ENCODE data around the gene ZNF100.

Gene ZNF100

GRCh38 chr19:21698215-21698614 lies 69.2 kb downstream of the ZNF100 start:
- Histone ChIP-seq H3K14ac (ENCODE audit: low read length) (no peak overlapping the region), H2AFZ (ENCODE audit: low read length) (no peak overlapping the region), H4K91ac (ENCODE audit: low read depth, low read length, poor library complexity) (no peak overlapping the region), H2BK15ac (ENCODE audit: low read length) (no peak overlapping the region), H3K27ac (replicated peaks; ENCODE audit: low read length) (no peak overlapping the region), H3K23ac (ENCODE audit: low read depth, low read length, poor library complexity) (no peak overlapping the region), H3K27me3 (ENCODE audit: control insufficient read depth in 3 of 3, insufficient read depth in 3 of 3, low read depth in 1 of 3, low read length in 3 of 3) (no peaks in the 10 kb centered on the region), H3K79me1 (ENCODE audit: low read depth, low read length) (no peaks in the 10 kb centered on the region), H2AK5ac (ENCODE audit: low read depth, low read length) (no peak overlapping the region), H3K36me3 (replicated peaks in 1 of 2; ENCODE audit: control insufficient read depth in 2 of 2, insufficient read depth in 2 of 2, low read length in 2 of 2) (no peaks in the 10 kb centered on the region), H3K18ac (ENCODE audit: low read length) (no peak overlapping the region), H2BK12ac (ENCODE audit: low read length) (no peak overlapping the region), H3K9me3 (replicated peaks in 1 of 2; ENCODE audit: control insufficient read depth in 2 of 2, insufficient read depth in 1 of 2, low read depth in 1 of 2, low read length in 2 of 2) (no peaks in the 10 kb centered on the region), H3K4me1 (ENCODE audit: control insufficient read depth in 2 of 2, insufficient read depth in 1 of 2, low read depth in 1 of 2, low read length in 2 of 2) (peaks cover 0 to 1% of the 10 kb centered on the region in 2 donors), H4K8ac (ENCODE audit: low read depth, low read length) (no peak overlapping the region), H2BK120ac (ENCODE audit: low read depth, low read length) (no peak overlapping the region), H3K9ac (ENCODE audit: low read depth, low read length, poor library complexity) (no peak overlapping the region), H2BK5ac (ENCODE audit: low read length) (no peak overlapping the region), H3K4me2 (ENCODE audit: insufficient read depth, low read length, poor library complexity, severe bottlenecking) (no peak overlapping the region), H3K4ac (ENCODE audit: low read length) (no peak overlapping the region), H3K4me3 (ENCODE audit: low read length in 2 of 2) (no peak overlapping the region)
- DNase-seq (ENCODE audit: low spot score): peak; percentile 14
- no CpG with 5 or more reads among the region's 4 CpGs for WGBS, 2 donors (ENCODE audit: extremely low coverage in 2 of 2, insufficient read length in 2 of 2, insufficient replicate concordance in 1 of 2)

- no peaks in the 10 kb centered on the region for H3K27me3 ChIP-seq (ENCODE audit: control insufficient read depth in 3 of 3, insufficient read depth in 3 of 3, low read depth in 1 of 3, low read length in 3 of 3)
- H2AFZ ChIP-seq (ENCODE audit: low read length): no peak overlapping the region
- H3K4me2 ChIP-seq (ENCODE audit: insufficient read depth, low read length, poor library complexity, severe bottlenecking): no peak overlapping the region
- no peak overlapping the region for H2BK15ac ChIP-seq (ENCODE audit: low read length)
- H3K14ac ChIP-seq (ENCODE audit: low read length): no peak overlapping the region
- peaks cover 0 to 1% of the 10 kb centered on the region in 2 donors for H3K4me1 ChIP-seq (ENCODE audit: control insufficient read depth in 2 of 2, insufficient read depth in 1 of 2, low read depth in 1 of 2, low read length in 2 of 2)
- H2AK5ac ChIP-seq (ENCODE audit: low read depth, low read length): no peak overlapping the region
- H3K4ac ChIP-seq (ENCODE audit: low read length): no peak overlapping the region
- H3K36me3 ChIP-seq (replicated peaks in 1 of 2; ENCODE audit: control insufficient read depth in 2 of 2, insufficient read depth in 2 of 2, low read length in 2 of 2): no peaks in the 10 kb centered on the region
- H4K8ac ChIP-seq (ENCODE audit: low read depth, low read length): no peak overlapping the region
- no peaks in the 10 kb centered on the region for H3K79me1 ChIP-seq (ENCODE audit: low read depth, low read length)
- H2BK120ac ChIP-seq (ENCODE audit: low read depth, low read length): no peak overlapping the region
- H3K23ac ChIP-seq (ENCODE audit: low read depth, low read length, poor library complexity): no peak overlapping the region
- no peak for DNase-seq (ENCODE audit: low spot score)
- no peaks in the 10 kb centered on the region for H3K9me3 ChIP-seq (replicated peaks in 1 of 2; ENCODE audit: control insufficient read depth in 2 of 2, insufficient read depth in 1 of 2, low read depth in 1 of 2, low read length in 2 of 2)
- no peak overlapping the region for H3K4me3 ChIP-seq (ENCODE audit: low read length in 2 of 2)
- H3K27ac ChIP-seq (replicated peaks; ENCODE audit: low read length): no peak overlapping the region
- H2BK5ac ChIP-seq (ENCODE audit: low read length): no peak overlapping the region
- no peak overlapping the region for H3K9ac ChIP-seq (ENCODE audit: low read depth, low read length, poor library complexity)
- no peak overlapping the region for H2BK12ac ChIP-seq (ENCODE audit: low read length)
- H4K91ac ChIP-seq (ENCODE audit: low read depth, low read length, poor library complexity): no peak overlapping the region
- no peak overlapping the region for H3K18ac ChIP-seq (ENCODE audit: low read length)
- WGBS, 2 donors (ENCODE audit: extremely low coverage in 2 of 2, insufficient read length in 2 of 2, insufficient replicate concordance in 1 of 2): no CpG with 5 or more reads among the region's 3 CpGs
Measured at GRCh38 chr19:21697698-21698097, 69.7 kb downstream of the ZNF100 start.

- no peak overlapping the region for H3K4me2 ChIP-seq (ENCODE audit: insufficient read depth, low read length, poor library complexity, severe bottlenecking)
- H3K9me3 ChIP-seq (replicated peaks in 1 of 2; ENCODE audit: control insufficient read depth in 2 of 2, insufficient read depth in 1 of 2, low read depth in 1 of 2, low read length in 2 of 2): no peaks in the 10 kb centered on the region
- no peak overlapping the region for H2AK5ac ChIP-seq (ENCODE audit: low read depth, low read length)
- no peak overlapping the region for H2BK5ac ChIP-seq (ENCODE audit: low read length)
- no peak overlapping the region for H3K4ac ChIP-seq (ENCODE audit: low read length)
- no peak overlapping the region for H2BK120ac ChIP-seq (ENCODE audit: low read depth, low read length)
- DNase-seq (ENCODE audit: low spot score): no peak
- H2BK15ac ChIP-seq (ENCODE audit: low read length): no peak overlapping the region
- no peak overlapping the region for H3K23ac ChIP-seq (ENCODE audit: low read depth, low read length, poor library complexity)
- H3K27me3 ChIP-seq (ENCODE audit: control insufficient read depth in 3 of 3, insufficient read depth in 3 of 3, low read depth in 1 of 3, low read length in 3 of 3): no peaks in the 10 kb centered on the region
- WGBS, 2 donors (ENCODE audit: extremely low coverage in 2 of 2, insufficient read length in 2 of 2, insufficient replicate concordance in 1 of 2): no CpG with 5 or more reads among the region's 7 CpGs
- H3K4me1 ChIP-seq (ENCODE audit: control insufficient read depth in 2 of 2, insufficient read depth in 1 of 2, low read depth in 1 of 2, low read length in 2 of 2): peaks cover 0 to 1% of the 10 kb centered on the region in 2 donors
- H3K4me3 ChIP-seq (ENCODE audit: low read length in 2 of 2): no peak overlapping the region
- H3K36me3 ChIP-seq (replicated peaks in 1 of 2; ENCODE audit: control insufficient read depth in 2 of 2, insufficient read depth in 2 of 2, low read length in 2 of 2): no peaks in the 10 kb centered on the region
- H3K9ac ChIP-seq (ENCODE audit: low read depth, low read length, poor library complexity): no peak overlapping the region
- H3K14ac ChIP-seq (ENCODE audit: low read length): no peak overlapping the region
- H3K27ac ChIP-seq (replicated peaks; ENCODE audit: low read length): no peak overlapping the region
- H3K79me1 ChIP-seq (ENCODE audit: low read depth, low read length): no peaks in the 10 kb centered on the region
- H2AFZ ChIP-seq (ENCODE audit: low read length): no peak overlapping the region
- no peak overlapping the region for H4K8ac ChIP-seq (ENCODE audit: low read depth, low read length)
- H3K18ac ChIP-seq (ENCODE audit: low read length): no peak overlapping the region
- H4K91ac ChIP-seq (ENCODE audit: low read depth, low read length, poor library complexity): no peak overlapping the region
- H2BK12ac ChIP-seq (ENCODE audit: low read length): no peak overlapping the region
Measured at GRCh38 chr19:21694171-21694906, 73.0 kb downstream of the ZNF100 start.

- no CpG with 5 or more reads among the region's 1 CpG for WGBS, 2 donors (ENCODE audit: extremely low coverage in 2 of 2, insufficient read length in 2 of 2, insufficient replicate concordance in 1 of 2)
- H3K23ac ChIP-seq (ENCODE audit: low read depth, low read length, poor library complexity): no peak overlapping the region
- H2BK12ac ChIP-seq (ENCODE audit: low read length): no peak overlapping the region
- no peak overlapping the region for H3K9ac ChIP-seq (ENCODE audit: low read depth, low read length, poor library complexity)
- H2BK5ac ChIP-seq (ENCODE audit: low read length): no peak overlapping the region
- no peak overlapping the region for H3K4ac ChIP-seq (ENCODE audit: low read length)
- H3K79me1 ChIP-seq (ENCODE audit: low read depth, low read length): no peaks in the 10 kb centered on the region
- H2BK120ac ChIP-seq (ENCODE audit: low read depth, low read length): no peak overlapping the region
- H3K27ac ChIP-seq (replicated peaks; ENCODE audit: low read length): no peak overlapping the region
- no peak overlapping the region for H2BK15ac ChIP-seq (ENCODE audit: low read length)
- H3K36me3 ChIP-seq (replicated peaks in 1 of 2; ENCODE audit: control insufficient read depth in 2 of 2, insufficient read depth in 2 of 2, low read length in 2 of 2): no peaks in the 10 kb centered on the region
- no peak overlapping the region for H3K18ac ChIP-seq (ENCODE audit: low read length)
- no peaks in the 10 kb centered on the region for H3K27me3 ChIP-seq (ENCODE audit: control insufficient read depth in 3 of 3, insufficient read depth in 3 of 3, low read depth in 1 of 3, low read length in 3 of 3)
- H4K91ac ChIP-seq (ENCODE audit: low read depth, low read length, poor library complexity): no peak overlapping the region
- H2AFZ ChIP-seq (ENCODE audit: low read length): no peak overlapping the region
- no peak overlapping the region for H2AK5ac ChIP-seq (ENCODE audit: low read depth, low read length)
- H3K4me1 ChIP-seq (ENCODE audit: control insufficient read depth in 2 of 2, insufficient read depth in 1 of 2, low read depth in 1 of 2, low read length in 2 of 2): peaks cover 0 to 1% of the 10 kb centered on the region in 2 donors
- DNase-seq (ENCODE audit: low spot score): no peak
- no peak overlapping the region for H3K14ac ChIP-seq (ENCODE audit: low read length)
- no peak overlapping the region for H4K8ac ChIP-seq (ENCODE audit: low read depth, low read length)
- no peak overlapping the region for H3K4me2 ChIP-seq (ENCODE audit: insufficient read depth, low read length, poor library complexity, severe bottlenecking)
- H3K4me3 ChIP-seq (ENCODE audit: low read length in 2 of 2): no peak overlapping the region
- no peaks in the 10 kb centered on the region for H3K9me3 ChIP-seq (replicated peaks in 1 of 2; ENCODE audit: control insufficient read depth in 2 of 2, insufficient read depth in 1 of 2, low read depth in 1 of 2, low read length in 2 of 2)
Measured at GRCh38 chr19:21693399-21693798, 74.0 kb downstream of the ZNF100 start.

Measured in neuronal stem cell (in vitro differentiated cells).